ENCODE data around the gene PIGO. TPM values are rescaled to one million over a fixed set of nuclear protein-coding genes. Genes with fewer than 3 reads are reported as not detected.

PIGO gene
- total and polyA plus RNA-seq, 2 of the 8 experiments (the other 6 are each of a cell fraction or from before 2014, with no cell fraction given) = 20.5 to 31.3 TPM

DNA sequence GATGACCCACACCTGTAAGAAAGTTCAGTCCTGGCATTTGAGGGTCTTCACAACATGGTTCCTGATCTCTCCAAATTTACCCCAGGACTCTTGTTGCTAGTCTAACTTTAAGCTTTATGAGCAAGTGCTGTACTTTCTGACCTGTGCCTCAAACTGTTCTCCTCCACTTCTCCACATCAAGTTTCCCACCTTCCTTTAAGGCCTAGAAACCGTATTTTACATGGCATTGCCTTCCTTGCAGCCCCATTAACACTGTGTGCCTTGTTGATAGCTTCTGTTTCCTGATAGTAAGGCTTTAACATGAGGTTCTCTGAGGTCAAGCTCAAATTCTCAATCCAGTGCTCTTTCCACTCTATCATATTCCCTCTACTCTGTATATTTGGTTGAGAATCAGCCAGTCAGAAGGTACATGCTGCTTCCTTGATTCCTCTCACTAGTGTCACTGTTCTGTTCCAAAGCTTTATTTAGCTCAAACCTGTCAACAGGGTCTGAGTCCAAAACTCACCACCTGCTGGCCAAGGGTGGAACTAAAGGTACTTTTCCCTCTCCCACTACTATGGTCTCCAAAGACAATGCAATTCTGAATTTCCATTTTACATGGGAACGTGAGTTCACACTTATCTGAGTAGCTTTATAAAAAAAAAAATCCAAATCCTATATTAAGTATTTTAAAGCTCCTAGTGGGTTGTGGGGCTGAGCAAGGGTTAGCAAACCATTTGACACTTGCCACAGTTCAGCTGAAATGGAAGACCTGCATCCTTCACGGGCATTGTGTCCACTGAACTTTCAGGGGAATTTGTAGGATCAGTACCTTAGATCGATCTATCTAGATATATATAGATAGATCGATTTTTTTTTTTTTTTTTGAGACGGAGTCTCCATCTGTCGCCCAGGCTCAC, 45.1 kb downstream of the PIGO start (continued):
- TF ChIP-seq TAF7 (optimal IDR thresholded peaks at IDR 0.05; ENCODE audit: borderline replicate concordance, low read depth, low read length) (no peak), BCL11A (IDR thresholded peaks at IDR 0.05; ENCODE audit: low read depth in 2 of 2, low read length in 2 of 2) (no peak), FOSL1 (IDR thresholded peaks at IDR 0.05; ENCODE audit: insufficient read depth, low read depth, low read length) (no peak), SP1 (IDR thresholded peaks at IDR 0.05; ENCODE audit: low read depth, low read length) (peak; percentile 25; the same call in 1 of the 2 replicates)
